ENCODE measurements around the gene PHF14.

The PHF14 gene

GRCh38 chr7:11155883-11156282 lies 182.2 kb downstream of the PHF14 start:
- no peak overlapping the region for H3K4me3 ChIP-seq (ENCODE audit: control insufficient read depth, low read depth, low read length)
- DNase-seq (ENCODE audit: low read depth), result peak; percentile 20
- no peak for TF ChIP-seq CTCF (conservative IDR thresholded peaks at IDR 0.05; ENCODE audit: control insufficient read depth, insufficient read depth, low read depth, low read length)

- DNase-seq (ENCODE audit: low read depth), result no peak
- no peak for TF ChIP-seq CTCF (conservative IDR thresholded peaks at IDR 0.05; ENCODE audit: control insufficient read depth, insufficient read depth, low read depth, low read length)
- no peak overlapping the region for H3K4me3 ChIP-seq (ENCODE audit: control insufficient read depth, low read depth, low read length)
Measured at GRCh38 chr7:11161499-11161898, 187.8 kb downstream of the PHF14 start.

GRCh38 chr7:11163220-11163619 lies 189.5 kb downstream of the PHF14 start:
- TF ChIP-seq CTCF (conservative IDR thresholded peaks at IDR 0.05; ENCODE audit: control insufficient read depth, insufficient read depth, low read depth, low read length), result no peak
- no peak for DNase-seq (ENCODE audit: low read depth)
- no peak overlapping the region for H3K4me3 ChIP-seq (ENCODE audit: control insufficient read depth, low read depth, low read length)

GRCh38 chr7:11166051-11166450 lies 192.4 kb downstream of the PHF14 start:
- no peak for TF ChIP-seq CTCF (conservative IDR thresholded peaks at IDR 0.05; ENCODE audit: control insufficient read depth, insufficient read depth, low read depth, low read length)
- DNase-seq (ENCODE audit: low read depth), result no peak
- no peak overlapping the region for H3K4me3 ChIP-seq (ENCODE audit: control insufficient read depth, low read depth, low read length)

GRCh38 chr7:11168650-11169170 lies 195.0 kb downstream of the PHF14 start:
- no peak for TF ChIP-seq CTCF (conservative IDR thresholded peaks at IDR 0.05; ENCODE audit: control insufficient read depth, insufficient read depth, low read depth, low read length)
- no peak overlapping the region for H3K4me3 ChIP-seq (ENCODE audit: control insufficient read depth, low read depth, low read length)
- no peak for DNase-seq (ENCODE audit: low read depth)

- DNase-seq (ENCODE audit: low read depth), result no peak
- no peak for TF ChIP-seq CTCF (conservative IDR thresholded peaks at IDR 0.05; ENCODE audit: control insufficient read depth, insufficient read depth, low read depth, low read length)
- H3K4me3 ChIP-seq (ENCODE audit: control insufficient read depth, low read depth, low read length), result no peak overlapping the region
Measured at GRCh38 chr7:11170175-11170574, 196.5 kb downstream of the PHF14 start.

Measured in fibroblast of mammary gland (primary cell).